ENCODE results near the gene GCH1.
A peak's percentile ranks its signal among the peaks of the same experiment; 100 is the strongest.

Gene GCH1

GRCh38 chr14:54796961-54797360 lies 105.7 kb downstream of the GCH1 start:
- TF ChIP-seq, protein P1, sequence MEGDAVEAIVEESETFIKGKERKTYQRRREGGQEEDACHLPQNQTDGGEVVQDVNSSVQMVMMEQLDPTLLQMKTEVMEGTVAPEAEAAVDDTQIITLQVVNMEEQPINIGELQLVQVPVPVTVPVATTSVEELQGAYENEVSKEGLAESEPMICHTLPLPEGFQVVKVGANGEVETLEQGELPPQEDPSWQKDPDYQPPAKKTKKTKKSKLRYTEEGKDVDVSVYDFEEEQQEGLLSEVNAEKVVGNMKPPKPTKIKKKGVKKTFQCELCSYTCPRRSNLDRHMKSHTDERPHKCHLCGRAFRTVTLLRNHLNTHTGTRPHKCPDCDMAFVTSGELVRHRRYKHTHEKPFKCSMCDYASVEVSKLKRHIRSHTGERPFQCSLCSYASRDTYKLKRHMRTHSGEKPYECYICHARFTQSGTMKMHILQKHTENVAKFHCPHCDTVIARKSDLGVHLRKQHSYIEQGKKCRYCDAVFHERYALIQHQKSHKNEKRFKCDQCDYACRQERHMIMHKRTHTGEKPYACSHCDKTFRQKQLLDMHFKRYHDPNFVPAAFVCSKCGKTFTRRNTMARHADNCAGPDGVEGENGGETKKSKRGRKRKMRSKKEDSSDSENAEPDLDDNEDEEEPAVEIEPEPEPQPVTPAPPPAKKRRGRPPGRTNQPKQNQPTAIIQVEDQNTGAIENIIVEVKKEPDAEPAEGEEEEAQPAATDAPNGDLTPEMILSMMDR (IDR thresholded peaks at IDR 0.05; ENCODE audit: low read depth, low read length, missing control alignments) = no peak
- DNase-seq (ENCODE audit: low read depth) = peak; percentile 22
- H3K4me3 ChIP-seq (ENCODE audit: low read depth, low read length) = no peak overlapping the region
- in situ Hi-C loops (cut with HindIII; ENCODE audit: low sequenced_read_pairs) = loop anchor here (10.0 kb wide), 1 partner anchor 112 kb away; no protein-coding TSS in a partner anchor

- in situ Hi-C loops (cut with HindIII; ENCODE audit: low sequenced_read_pairs) = loop anchor here (5.0 to 10.0 kb wide), 2 partner anchors 62 to 110 kb away; no protein-coding TSS in a partner anchor
- H3K4me3 ChIP-seq (ENCODE audit: low read depth, low read length) = no peak overlapping the region
- DNase-seq (ENCODE audit: low read depth) = no peak
- TF ChIP-seq, protein P1 (IDR thresholded peaks at IDR 0.05; ENCODE audit: low read depth, low read length, missing control alignments) = no peak
Observed at GRCh38 chr14:54794796-54795195, 107.8 kb downstream of the GCH1 start.

GRCh38 chr14:54794159-54794558 lies 108.5 kb downstream of the GCH1 start:
- DNase-seq (ENCODE audit: low read depth) = no peak
- H3K4me3 ChIP-seq (ENCODE audit: low read depth, low read length) = no peak overlapping the region
- TF ChIP-seq, protein P1 (IDR thresholded peaks at IDR 0.05; ENCODE audit: low read depth, low read length, missing control alignments) = no peak
- in situ Hi-C loops (cut with HindIII; ENCODE audit: low sequenced_read_pairs) = loop anchor here (5.0 to 10.0 kb wide), 2 partner anchors 62 to 109 kb away; no protein-coding TSS in a partner anchor

- TF ChIP-seq, protein P1 (IDR thresholded peaks at IDR 0.05; ENCODE audit: low read depth, low read length, missing control alignments) = no peak
- in situ Hi-C loops (cut with HindIII; ENCODE audit: low sequenced_read_pairs) = loop anchor here (5.0 to 10.0 kb wide), 2 partner anchors 60 to 107 kb away; no protein-coding TSS in a partner anchor
- no peak for DNase-seq (ENCODE audit: low read depth)
- H3K4me3 ChIP-seq (ENCODE audit: low read depth, low read length) = no peak overlapping the region
Observed at GRCh38 chr14:54792288-54792687, 110.3 kb downstream of the GCH1 start.
